GM12891 (cell line): ENCODE data around the gene STAC.

Experiments used
- POLR2A ChIP-seq: IDR thresholded peaks from 2 replicates; pipeline ENCODE4 v1.6.1; 2011; ENCODE audit warnings: low read depth, low read length, control low read depth
- POLR2AphosphoS5 ChIP-seq: IDR thresholded peaks from 2 replicates; pipeline ENCODE4 v1.6.1; 2011; ENCODE audit warnings: low read depth, low read length, control low read depth

DNA sequence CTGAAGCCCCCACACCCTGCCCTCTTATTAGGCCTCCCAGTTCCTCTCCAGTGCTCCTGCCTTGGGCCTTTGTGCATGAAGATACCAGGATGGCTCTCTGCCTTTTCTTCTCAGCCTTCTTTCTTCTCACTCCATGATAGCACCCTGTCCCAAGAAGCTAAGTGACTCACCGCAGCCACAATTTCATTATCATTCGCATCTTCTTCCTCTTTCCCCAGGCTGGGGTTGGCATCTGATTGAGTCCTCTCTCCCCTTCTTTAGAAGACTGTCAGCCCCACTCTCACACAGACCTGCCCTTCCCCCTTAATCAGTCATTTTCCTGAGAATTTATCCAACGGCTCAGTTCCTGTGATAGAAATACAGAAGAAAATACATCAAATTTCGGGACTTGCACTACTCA, 102.0 kb downstream of the STAC start:
- no peak for TF ChIP-seq POLR2A
- TF ChIP-seq POLR2AphosphoS5 = no peak
